Measurements from ENCODE around the gene KCNA5.

Gene KCNA5

GRCh38 chr12:5030066-5030465 is 13.6 kb upstream of the KCNA5 start:
- no peak for DNase-seq

- DNase-seq = no peak
Observed at GRCh38 chr12:5031242-5031641, 12.4 kb upstream of the KCNA5 start.

GRCh38 chr12:5031958-5032357 is 11.7 kb upstream of the KCNA5 start:
- DNase-seq = no peak

GRCh38 chr12:5032821-5033220 is 10.9 kb upstream of the KCNA5 start:
- no peak for DNase-seq

- DNase-seq = no peak
Observed at GRCh38 chr12:5033883-5034282, 9.8 kb upstream of the KCNA5 start.

GRCh38 chr12:5034603-5035002 is 9.1 kb upstream of the KCNA5 start:
- DNase-seq = no peak

GRCh38 chr12:5035618-5036017 is 8.1 kb upstream of the KCNA5 start:
- no peak for DNase-seq

- no peak for DNase-seq
Observed at GRCh38 chr12:5036031-5036430, 7.6 kb upstream of the KCNA5 start.

- no peak for DNase-seq
Observed at GRCh38 chr12:5037795-5038357, 5.8 kb upstream of the KCNA5 start.

- DNase-seq = no peak
Observed at GRCh38 chr12:5038781-5039311, 4.8 kb upstream of the KCNA5 start.

GRCh38 chr12:5039815-5040214 is 3.9 kb upstream of the KCNA5 start:
- DNase-seq = no peak

- no peak for DNase-seq
Observed at GRCh38 chr12:5040368-5040767, 3.3 kb upstream of the KCNA5 start.

GRCh38 chr12:5044420-5045295 is 979 bp downstream of the KCNA5 start:
- no peak for DNase-seq

- no peak for DNase-seq
Observed at GRCh38 chr12:5047094-5047493, 3.4 kb downstream of the KCNA5 start.

GRCh38 chr12:5047729-5048128 is 4.0 kb downstream of the KCNA5 start:
- no peak for DNase-seq

GRCh38 chr12:5050542-5050941 is 6.9 kb downstream of the KCNA5 start:
- DNase-seq = no peak

GRCh38 chr12:5051334-5051733 is 7.7 kb downstream of the KCNA5 start:
- DNase-seq = no peak

GRCh38 chr12:5051913-5052312 is 8.2 kb downstream of the KCNA5 start:
- peak; percentile 57 for DNase-seq

- DNase-seq = no peak
Observed at GRCh38 chr12:5052348-5052747, 8.7 kb downstream of the KCNA5 start.

- DNase-seq = peak; percentile 39
Observed at GRCh38 chr12:5059358-5059757, 15.7 kb downstream of the KCNA5 start.

- no peak for DNase-seq
Observed at GRCh38 chr12:5060958-5061357, 17.3 kb downstream of the KCNA5 start.

- no peak for DNase-seq
Observed at GRCh38 chr12:5063149-5063548, 19.5 kb downstream of the KCNA5 start.

- no peak for DNase-seq
Observed at GRCh38 chr12:5064913-5065490, 21.3 kb downstream of the KCNA5 start.

- no peak for DNase-seq
Observed at GRCh38 chr12:5066251-5066650, 22.6 kb downstream of the KCNA5 start.

Data from RPMI8226 (cell line).